Measurements from ENCODE around the gene RASL11A. TPM values are rescaled to one million over a fixed set of nuclear protein-coding genes. Genes with fewer than 3 reads are reported as not detected.
A peak's percentile ranks its signal among the peaks of the same experiment; 100 is the strongest.

The RASL11A gene
- total RNA-seq, 2 donors from 2014 or later = 0.95 to 1.1 TPM

DNA sequence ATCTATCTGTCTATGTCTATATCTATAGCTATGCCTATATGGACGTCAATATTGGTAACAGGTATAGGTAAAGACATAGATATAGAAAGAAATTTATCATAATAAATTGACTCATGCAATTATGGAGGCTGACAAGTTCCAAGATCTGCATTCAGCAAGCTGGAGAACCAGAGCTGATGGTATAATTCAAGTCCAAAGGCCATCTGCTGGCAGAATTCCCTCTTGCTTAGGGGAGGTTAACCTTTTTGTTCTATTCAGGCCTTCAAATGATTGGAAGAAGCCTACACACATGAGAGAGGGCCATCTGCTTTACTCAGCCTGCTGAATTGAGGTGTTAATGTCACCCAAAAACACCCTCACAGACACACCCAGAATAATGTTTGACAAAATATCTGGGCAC is 10.8 kb downstream of the RASL11A start:
- no peaks in the 10 kb centered on the region for H3K9me3 Mint-ChIP-seq
- no peak for DNase-seq
- WGBS, 2 experiments (ENCODE audit: insufficient coverage in 1 of 2, insufficient read length in 1 of 2) = no CpG with 5 or more reads among the region's 1 CpG

GRCh38 chr13:27283906-27284493 is 13.4 kb downstream of the RASL11A start:
- Histone ChIP-seq H3K4me1 (ENCODE audit: control insufficient read depth, insufficient read depth, low read length) (no peaks in the 10 kb centered on the region), H3K9me3 (ENCODE audit: control insufficient read depth, low read length) (no peaks in the 10 kb centered on the region)

More for the DNA sequence above, 10.8 kb downstream of the RASL11A start:
- Histone ChIP-seq H3K4me3 (ENCODE audit: low read length) (no peak overlapping the region), H3K4me1 (ENCODE audit: control insufficient read depth, insufficient read depth, low read length) (no peaks in the 10 kb centered on the region), H3K9ac (ENCODE audit: extremely low read depth, low read length, poor library complexity, severe bottlenecking) (no peak overlapping the region), H3K9me3 (ENCODE audit: control insufficient read depth, low read length) (no peaks in the 10 kb centered on the region), H3K27me3 (ENCODE audit: control insufficient read depth, insufficient read depth, low read length, poor library complexity, severe bottlenecking) (no peaks in the 10 kb centered on the region), H3K36me3 (ENCODE audit: control insufficient read depth, insufficient read depth, low read length) (no peaks in the 10 kb centered on the region), H3K27ac (ENCODE audit: low read depth, low read length) (no peak overlapping the region)
- Mint-ChIP-seq H3K4me3 (no peak overlapping the region), H3K4me1 (peaks cover 5% of the 10 kb centered on the region), H3K36me3 (ENCODE audit: low read depth) (no peaks in the 10 kb centered on the region), H3K27me3 (ENCODE audit: insufficient read depth) (no peaks in the 10 kb centered on the region), H3K27ac (no peak overlapping the region)
- TF ChIP-seq, protein P1, sequence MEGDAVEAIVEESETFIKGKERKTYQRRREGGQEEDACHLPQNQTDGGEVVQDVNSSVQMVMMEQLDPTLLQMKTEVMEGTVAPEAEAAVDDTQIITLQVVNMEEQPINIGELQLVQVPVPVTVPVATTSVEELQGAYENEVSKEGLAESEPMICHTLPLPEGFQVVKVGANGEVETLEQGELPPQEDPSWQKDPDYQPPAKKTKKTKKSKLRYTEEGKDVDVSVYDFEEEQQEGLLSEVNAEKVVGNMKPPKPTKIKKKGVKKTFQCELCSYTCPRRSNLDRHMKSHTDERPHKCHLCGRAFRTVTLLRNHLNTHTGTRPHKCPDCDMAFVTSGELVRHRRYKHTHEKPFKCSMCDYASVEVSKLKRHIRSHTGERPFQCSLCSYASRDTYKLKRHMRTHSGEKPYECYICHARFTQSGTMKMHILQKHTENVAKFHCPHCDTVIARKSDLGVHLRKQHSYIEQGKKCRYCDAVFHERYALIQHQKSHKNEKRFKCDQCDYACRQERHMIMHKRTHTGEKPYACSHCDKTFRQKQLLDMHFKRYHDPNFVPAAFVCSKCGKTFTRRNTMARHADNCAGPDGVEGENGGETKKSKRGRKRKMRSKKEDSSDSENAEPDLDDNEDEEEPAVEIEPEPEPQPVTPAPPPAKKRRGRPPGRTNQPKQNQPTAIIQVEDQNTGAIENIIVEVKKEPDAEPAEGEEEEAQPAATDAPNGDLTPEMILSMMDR (conservative IDR thresholded peaks at IDR 0.05) = peak; percentile 17

GRCh38 chr13:27288392-27288791 is 17.8 kb downstream of the RASL11A start:
- no peaks in the 10 kb centered on the region for H3K27me3 Mint-ChIP-seq (ENCODE audit: insufficient read depth)
- H3K27ac Mint-ChIP-seq = no peak overlapping the region
- H3K36me3 Mint-ChIP-seq (ENCODE audit: low read depth) = no peaks in the 10 kb centered on the region
- DNase-seq = no peak
- peaks cover 2% of the 10 kb centered on the region for H3K9me3 Mint-ChIP-seq
- 96 to 100% methylated on average over 2 to 4 of the region's 4 CpGs for WGBS, 2 experiments (ENCODE audit: insufficient coverage in 1 of 2, insufficient read length in 1 of 2)
- no peak overlapping the region for H3K4me3 ChIP-seq (ENCODE audit: low read length)
- no peak overlapping the region for H3K27ac ChIP-seq (ENCODE audit: low read depth, low read length)
- H3K4me3 Mint-ChIP-seq = no peak overlapping the region
- TF ChIP-seq, protein P1 (conservative IDR thresholded peaks at IDR 0.05) = no peak
- H3K9me3 ChIP-seq (ENCODE audit: control insufficient read depth, low read length) = no peaks in the 10 kb centered on the region
- no peaks in the 10 kb centered on the region for H3K4me1 ChIP-seq (ENCODE audit: control insufficient read depth, insufficient read depth, low read length)
- no peaks in the 10 kb centered on the region for H3K27me3 ChIP-seq (ENCODE audit: control insufficient read depth, insufficient read depth, low read length, poor library complexity, severe bottlenecking)
- H3K4me1 Mint-ChIP-seq = no peaks in the 10 kb centered on the region
- H3K36me3 ChIP-seq (ENCODE audit: control insufficient read depth, insufficient read depth, low read length) = no peaks in the 10 kb centered on the region
- no peak overlapping the region for H3K9ac ChIP-seq (ENCODE audit: extremely low read depth, low read length, poor library complexity, severe bottlenecking)

More at GRCh38 chr13:27283906-27284493, 13.4 kb downstream of the RASL11A start:
- Mint-ChIP-seq H3K27ac (no peak overlapping the region), H3K4me3 (no peak overlapping the region), H3K4me1 (peaks cover 5% of the 10 kb centered on the region), H3K9me3 (no peaks in the 10 kb centered on the region), H3K36me3 (ENCODE audit: low read depth) (no peaks in the 10 kb centered on the region), H3K27me3 (ENCODE audit: insufficient read depth) (no peaks in the 10 kb centered on the region)
- no peak for DNase-seq
- no peak overlapping the region for H3K9ac ChIP-seq (ENCODE audit: extremely low read depth, low read length, poor library complexity, severe bottlenecking)
- no peaks in the 10 kb centered on the region for H3K36me3 ChIP-seq (ENCODE audit: control insufficient read depth, insufficient read depth, low read length)
- H3K27me3 ChIP-seq (ENCODE audit: control insufficient read depth, insufficient read depth, low read length, poor library complexity, severe bottlenecking) = no peaks in the 10 kb centered on the region
- TF ChIP-seq, protein P1 (conservative IDR thresholded peaks at IDR 0.05) = peak; percentile 20
- 85 to 96% methylated on average over 4 of the region's 4 CpGs for WGBS, 2 experiments (ENCODE audit: insufficient coverage in 1 of 2, insufficient read length in 1 of 2)
- no peak overlapping the region for H3K27ac ChIP-seq (ENCODE audit: low read depth, low read length)
- H3K4me3 ChIP-seq (ENCODE audit: low read length) = no peak overlapping the region

Data from endodermal cell (in vitro differentiated cells).